HG02852 (cell line): ENCODE measurements around the gene MED31.
"Not testable (repeated sequence)": the region's sequence is repeated elsewhere in the genome, so short reads cannot be mapped to it uniquely, and the experiment has no call there.

Experiments
- ATAC-seq: cut with Tn5 transposase; IDR thresholded peaks from one replicate; pipeline ENCODE4 v1.9.1; 2021; ENCODE audit warnings: mild to moderate bottlenecking, moderate library complexity; ENCODE audit not compliant: unreplicated experiment

Gene MED31

DNA sequence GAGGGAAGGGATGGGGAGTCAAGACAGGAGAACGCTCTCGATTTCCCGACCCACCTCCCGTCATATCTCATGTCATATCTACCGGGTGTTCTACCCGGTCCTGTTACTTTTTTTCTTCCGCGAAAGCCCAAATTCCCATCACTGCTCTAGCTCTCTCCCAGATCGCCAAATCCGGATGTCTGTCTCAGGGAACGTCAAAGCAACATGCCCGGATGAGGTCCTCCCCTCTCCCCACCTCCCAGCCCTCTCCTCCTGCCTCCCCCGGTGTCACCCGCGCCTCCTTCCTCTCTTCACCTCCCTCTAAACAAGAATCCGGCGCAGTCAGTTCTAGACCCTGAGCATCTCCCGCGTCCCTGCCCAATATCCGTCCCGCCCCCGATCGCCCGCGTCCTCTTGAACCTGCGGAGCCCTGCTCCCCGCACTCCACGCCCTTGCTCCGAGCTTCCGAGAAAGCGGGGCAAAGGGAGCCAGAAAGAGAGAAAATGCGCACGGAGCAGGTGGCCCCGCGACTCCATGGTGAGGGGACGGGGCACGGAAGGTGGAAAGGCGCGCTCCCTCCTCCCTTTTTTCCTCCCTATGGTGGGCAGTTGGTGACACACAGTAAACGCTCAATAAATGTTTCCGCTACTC, 4.4 kb upstream of the MED31 start:
- not testable (repeated sequence) for ATAC-seq

DNA sequence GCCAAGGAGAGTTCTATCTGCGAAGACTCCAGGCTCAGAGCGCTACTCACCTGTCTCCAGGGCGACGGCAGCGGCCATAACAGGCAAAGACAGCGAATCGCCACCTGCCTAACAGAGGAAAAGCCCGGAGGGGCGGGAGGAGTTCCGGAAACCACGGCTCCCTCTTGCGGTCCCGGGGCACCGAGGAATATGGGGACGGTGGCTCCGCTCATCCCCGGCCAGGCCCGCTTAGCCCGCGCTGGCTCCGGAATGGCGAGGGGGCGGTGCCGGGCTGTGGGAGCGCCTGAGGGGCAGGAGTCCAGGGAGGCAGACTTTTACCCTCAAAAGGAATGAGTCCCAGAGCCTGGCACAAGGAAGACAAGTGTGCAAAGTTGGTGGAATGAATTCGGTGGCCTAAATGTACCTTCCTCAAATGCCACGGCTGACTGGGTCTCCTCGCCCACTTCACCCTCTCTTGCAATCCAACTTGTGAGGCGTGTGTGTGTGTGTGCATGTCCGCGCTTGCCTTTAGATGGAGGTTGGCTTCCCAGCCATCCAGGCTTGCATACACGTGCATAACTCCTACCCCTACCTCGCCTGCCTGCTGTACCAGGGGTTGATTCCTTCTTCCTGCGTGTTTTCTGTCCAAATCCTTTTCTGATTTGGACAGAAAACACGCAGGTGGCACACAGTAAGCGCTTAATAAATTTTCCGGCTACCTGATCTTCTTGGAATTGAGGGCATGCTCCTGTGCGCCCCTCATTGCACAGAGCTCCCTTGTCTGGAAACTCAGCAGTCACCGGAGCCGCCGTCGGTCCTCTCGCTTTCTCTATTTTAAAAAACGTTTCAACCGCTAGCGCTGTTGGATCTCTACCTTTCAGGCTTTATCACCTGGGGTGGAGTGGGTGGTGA, 3.7 kb upstream of the MED31 start:
- no peak for ATAC-seq

DNA sequence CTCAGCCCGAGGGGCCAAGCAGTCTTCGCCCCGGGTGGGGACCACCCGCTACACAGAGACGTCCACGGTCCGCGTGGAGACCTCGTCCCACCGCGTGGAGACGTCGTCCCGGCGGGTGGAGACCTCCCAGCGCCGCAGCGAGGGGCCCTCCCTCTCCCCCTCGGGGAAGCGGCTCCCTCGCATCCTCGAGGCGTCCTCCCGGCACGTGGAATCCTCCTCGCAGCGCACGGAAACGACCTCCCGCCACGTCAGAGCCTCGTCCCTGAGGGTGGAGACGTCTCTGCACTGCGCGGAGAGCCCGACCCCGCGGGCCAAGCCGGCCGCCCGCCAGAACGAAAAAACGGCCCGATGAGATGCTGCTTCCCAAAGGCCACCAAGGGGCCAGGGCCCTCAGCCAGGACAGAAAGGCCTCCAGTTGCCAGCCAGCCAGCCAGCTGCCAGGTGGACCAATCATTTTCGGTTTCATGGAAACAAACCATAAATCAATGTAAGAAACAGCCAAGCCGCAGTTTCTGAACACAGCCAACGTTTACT, 581 bp upstream of the MED31 start:
- ATAC-seq = peak; percentile 13

DNA sequence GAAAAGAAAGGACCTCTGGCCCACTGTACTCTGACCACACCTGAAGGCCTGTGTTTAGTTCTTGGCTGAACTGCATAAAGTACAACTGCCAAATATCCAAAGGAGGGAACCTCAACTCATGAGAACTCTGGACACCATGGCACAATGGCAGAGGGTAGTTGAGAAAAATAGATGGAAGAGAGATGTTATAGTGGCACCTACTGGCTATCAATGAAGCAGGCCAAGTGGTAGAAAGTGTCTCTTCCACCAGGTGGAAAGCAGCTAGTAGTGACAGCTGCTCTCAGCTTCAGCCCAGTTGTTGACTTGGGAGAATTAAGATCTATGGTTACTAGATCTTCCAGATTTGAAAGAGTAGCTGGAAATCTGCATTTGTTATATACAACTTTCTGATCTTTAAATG, 3.2 kb downstream of the MED31 start:
- ATAC-seq = no peak

DNA sequence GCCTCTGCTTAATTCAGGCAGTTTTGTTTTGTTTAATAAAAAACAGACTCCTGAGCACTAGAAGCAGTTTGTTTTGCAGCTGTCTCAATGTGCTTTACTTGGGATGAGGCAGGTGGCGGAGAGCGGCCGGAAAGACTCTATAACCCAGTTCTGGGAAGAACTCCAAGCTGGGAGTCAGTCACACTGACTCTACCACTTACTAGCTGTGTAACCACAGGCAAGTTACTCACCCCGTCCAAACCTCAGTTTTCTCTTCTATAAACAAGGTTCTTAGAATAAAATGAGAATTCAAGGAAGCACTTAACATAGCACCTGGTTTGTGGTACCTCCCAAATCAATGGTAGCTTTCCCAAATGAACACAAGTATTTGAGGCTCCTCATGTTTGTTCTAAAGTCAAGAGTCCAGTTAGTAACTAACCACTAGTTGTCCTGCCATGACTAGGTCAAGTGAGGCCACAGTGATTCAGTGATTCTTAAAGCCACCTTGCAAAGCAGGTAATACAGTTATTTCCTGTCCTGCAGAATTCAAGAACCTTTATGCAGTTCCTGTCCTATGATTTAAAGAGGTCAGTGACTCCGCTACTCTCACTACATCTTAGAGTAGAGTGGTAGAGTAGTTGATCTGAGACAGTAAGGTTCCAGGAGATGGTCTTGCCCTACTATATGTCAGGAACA, 7.8 kb downstream of the MED31 start:
- ATAC-seq = no peak

DNA sequence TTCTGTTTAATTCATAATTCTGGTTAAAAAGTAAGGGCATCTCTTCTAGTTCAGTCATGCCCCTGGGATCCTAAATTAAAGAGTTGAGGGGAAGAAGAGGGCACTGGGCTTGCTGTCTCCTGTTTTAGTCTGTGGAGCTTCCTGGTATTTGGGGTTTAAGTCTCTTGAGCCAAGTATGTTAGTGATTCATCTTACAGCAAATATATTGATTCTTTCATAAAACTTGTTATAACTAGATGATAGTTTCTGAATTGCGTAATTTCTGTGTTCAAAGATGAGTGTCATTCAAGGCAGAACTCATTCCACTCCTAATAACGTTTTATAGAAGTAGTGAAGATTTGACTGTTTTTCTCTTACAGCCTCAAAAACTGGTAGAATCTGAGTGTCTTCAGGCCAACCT, 8.8 kb downstream of the MED31 start:
- ATAC-seq = no peak

DNA sequence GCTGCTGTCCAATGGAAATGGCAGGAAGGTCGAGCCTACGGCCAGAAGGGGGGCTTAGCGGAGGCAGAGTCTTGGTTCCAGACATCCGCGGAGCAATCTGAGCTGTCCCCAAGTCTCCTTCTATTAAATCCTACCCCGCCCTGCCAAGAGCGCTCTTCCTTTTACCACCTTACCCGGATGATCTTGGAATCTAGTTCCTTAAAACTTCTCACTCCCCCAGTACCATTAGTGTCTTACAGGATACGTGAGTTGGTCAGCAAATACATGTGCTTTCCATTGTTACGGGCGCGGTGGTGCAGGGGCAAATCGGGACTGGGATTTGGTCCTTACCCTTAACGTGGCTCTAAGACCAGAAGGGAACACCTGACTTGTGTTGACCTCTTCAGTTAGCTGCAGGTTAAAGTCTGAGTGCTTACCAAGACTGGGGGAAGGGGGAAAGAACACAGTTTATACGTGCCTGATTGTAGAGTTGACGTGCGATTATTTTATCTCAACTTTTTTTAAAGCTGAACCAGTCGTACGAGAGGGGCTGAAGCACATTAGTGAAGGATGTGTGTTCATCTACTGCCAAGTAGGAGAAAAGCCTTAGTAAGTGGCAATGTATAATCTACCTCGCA, 10.1 kb downstream of the MED31 start:
- ATAC-seq = no peak

DNA sequence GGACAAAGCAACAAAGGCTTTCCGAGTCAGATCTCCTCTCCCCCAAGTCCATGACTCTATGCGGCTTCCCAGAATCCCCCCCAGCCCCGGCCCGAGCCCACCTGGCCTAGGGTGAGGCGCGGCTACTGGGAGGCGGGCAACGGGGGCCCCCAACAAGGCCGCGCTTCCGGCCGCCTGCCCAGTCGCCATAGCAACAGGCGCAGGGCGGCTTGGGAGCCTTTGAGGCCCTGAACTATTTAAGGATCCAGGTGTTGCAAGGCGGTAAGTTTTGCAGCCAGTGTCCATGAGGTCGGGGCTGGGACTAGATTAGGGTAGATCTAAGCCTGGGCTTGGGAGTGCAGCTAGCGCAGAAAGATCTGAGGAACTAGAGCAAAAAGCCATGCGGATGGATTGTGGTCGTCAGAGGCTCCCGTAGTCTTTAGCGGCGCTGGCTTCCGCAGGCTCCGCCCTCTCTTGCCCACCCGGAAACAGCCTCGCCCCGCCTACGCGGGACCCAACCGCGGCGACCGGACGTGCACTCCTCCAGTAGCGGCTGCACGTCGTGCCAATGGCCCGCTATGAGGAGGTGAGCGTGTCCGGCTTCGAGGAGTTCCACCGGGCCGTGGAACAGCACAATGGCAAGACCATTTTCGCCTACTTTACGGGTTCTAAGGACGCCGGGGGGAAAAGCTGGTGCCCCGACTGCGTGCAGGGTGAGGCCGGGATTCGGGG, 10.7 kb downstream of the MED31 start, which contains the start of the genes KIAA0753 and TXNDC17:
TSS of gene KIAA0753 (minus strand) at position 176 of the 711 bp plus-strand sequence. CDS start 5,608 bp downstream, outside the sequence.
TSS of gene TXNDC17 (plus strand) at position 525 of the 711 bp plus-strand sequence. CDS start at position 548, 23 bp downstream.
- ATAC-seq = peak; percentile 88

DNA sequence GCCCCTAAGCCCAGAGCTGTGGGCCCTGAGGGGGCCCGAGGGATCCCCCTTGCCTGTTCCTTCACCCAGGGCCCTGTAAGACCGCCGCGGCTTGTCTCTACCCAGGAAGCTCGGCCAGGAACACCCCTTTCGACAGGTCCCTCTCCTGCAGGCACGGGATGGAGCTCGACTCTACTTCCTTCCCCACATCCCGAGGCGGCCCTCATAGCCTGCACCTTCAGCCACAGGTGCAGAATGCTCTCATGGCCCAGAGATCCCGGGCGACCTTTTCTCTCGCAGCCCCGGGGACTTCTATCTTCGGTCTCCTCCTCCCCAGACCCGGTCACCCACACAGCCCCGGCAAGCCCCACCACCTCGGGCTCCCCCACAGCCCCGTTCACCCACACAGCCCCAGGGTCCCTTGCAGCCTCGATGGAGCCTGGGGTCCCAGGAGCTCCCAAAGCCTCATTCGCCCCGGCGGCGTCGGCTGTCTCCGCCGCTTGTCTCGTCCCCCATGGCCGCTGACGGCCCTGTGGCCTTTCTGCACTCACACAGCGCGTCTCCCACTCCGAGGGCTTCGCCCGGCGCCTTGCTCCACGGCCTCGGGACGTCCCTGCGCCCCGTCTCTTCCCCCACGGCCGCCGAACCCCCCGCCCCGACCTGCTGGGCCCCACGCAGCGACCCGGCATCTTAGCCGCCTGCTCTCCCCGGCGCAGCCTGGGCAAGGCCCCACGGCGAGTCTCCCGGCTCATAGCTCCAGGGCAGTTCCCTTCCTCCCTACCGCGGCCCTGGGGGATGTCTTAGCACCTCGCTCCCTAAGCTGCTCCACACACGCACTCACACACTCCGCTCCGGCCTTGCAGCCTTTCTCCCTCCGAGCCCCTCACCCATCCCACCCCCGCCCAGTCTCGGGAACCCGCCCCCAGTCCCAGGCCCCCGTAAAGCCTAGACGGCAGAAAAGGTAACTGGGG, 11.5 kb downstream of the MED31 start:
- peak; percentile 18 for ATAC-seq

DNA sequence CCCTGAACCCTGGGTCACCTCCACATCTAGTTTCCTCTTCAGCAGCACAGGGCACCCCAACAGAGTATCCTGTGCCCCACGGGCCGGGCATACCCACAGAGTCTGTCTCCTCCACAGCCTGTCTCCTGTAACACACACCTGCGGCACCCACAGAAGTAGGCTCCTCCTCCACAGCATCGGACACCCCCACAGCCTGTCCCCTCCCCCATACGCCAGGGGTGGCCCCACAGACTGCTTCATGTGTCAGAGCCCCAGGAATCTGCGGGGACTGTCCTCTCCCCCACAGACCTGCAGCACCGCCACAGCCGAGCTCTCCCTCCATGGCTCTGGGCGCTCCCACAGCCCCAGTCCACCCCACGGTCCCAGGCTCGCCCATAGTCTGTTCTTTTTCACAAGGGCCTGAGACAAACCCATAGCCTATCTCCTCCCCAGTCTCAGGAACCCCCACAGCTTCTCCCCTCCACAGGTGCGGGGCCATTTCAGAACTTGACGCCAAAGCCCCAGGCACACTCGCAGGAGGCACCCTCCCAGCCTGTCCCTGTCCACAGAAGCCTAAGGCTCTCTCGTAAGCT, 12.3 kb downstream of the MED31 start:
- ATAC-seq = no peak

DNA sequence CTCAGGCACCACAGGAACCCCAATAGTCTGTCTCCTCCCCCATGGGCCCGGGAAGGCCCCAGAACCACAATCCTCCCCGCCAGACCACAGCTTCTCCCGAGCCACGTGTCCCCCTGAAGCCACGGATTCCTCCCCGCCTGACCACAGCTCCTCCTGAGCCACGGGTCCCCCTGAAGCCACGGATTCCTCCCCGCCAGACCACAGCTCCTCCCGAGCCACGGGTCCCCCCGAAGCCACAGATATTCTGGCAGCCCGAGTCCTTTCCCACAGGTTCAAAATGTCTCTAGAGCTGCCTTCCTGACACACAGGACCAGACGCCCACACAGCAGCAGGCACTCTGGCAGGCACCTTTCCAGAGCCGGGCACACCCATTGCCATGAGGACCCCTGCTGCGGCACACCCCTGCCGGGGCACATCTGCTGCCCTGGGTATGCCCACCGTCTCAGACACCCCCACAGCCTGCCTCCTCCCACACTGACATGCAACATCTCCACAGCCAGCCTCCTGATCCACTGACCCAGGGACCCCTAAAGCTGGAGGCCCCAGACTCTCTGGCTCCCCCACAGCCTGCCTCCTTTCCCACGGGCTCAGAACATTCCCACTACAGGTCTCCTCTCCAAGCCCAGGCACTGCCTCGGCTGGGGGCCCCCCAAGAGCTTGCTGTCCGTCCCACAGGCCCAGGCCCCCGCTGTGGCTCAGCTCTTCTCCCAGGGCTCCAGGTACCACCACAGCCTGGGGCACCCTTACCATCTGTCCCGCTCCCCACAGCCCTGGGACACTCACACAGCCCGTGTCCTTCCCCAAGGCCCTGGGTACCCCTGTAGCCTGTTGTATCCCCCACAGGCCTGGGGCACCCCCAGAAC, 13.1 kb downstream of the MED31 start:
- ATAC-seq = no peak

DNA sequence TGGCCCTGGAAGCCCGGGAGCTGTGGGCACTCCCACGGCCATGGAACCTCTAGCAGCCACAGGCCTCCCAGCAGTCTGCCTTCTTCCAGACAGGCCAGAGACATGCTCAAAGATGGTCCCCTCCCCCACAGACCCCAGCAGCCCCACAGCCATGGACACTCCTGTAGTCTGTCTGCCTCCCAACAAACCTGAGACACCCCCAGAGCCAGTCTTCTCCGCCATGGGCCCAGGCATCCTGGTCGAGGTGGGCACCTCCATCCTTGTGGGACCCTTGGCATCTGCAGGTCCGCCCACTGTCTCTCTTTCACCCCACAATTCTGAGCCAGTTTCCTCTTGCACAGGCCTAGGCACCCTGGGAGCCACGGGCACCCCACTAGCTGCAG, 14.0 kb downstream of the MED31 start:
- no peak for ATAC-seq

DNA sequence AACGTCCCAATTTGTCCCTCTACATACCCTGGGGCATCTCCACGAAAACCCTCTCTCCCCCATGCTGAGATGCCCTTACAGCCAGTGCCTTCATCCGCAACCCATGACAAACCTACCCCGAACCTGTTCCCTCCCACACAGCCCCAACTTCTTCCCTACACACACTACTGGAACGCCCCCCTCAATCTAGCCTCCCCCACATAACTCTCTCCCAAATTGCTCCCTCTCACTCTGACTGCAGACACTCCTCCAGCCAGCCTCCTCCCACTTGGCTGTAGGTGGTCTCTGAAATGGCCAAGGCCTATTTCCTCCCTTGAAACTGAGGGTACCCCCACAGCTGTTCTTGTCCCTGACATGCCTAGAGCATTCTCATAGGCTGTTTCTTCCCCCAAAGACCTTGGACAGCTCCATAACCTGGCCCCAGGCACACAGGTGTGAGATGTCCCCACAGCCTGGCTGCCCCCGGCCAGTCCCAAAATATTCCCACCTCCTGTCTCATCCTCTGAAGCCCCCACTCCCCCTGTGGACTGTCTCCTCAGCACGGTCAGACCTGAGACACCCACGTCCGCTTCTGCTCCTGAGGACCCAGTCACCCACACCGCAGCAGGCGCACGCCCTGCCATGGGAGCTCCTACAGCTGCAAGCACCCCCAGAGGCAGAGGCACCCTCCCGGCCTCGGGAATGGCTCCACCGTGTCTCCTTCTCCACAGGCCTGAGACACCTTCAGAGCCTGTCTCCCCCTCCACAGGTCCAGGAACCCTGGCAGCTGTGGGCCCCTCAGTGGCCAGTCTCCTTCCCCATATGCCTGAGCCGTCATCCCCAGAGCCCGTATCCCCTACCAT, 14.6 kb downstream of the MED31 start:
- ATAC-seq = no peak

DNA sequence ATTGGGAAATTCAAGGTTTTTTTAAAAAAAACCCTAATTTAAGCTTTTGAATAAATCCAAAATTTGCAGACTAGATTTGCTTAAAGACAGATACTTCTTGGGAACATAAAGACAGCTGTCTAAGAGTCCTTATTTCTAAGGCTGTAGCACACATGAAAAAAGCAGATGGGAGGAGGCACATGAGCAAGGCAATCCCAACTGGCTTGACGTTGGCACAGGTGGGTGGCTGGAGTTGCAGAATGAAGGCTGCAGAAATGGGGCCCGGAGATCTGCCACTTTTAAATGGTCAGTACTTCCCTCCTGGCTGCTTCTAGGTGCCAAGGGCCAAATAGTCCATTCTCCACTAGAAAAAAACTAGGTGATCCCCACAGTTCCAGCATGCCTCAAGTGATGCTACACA, 15.3 kb downstream of the MED31 start:
- ATAC-seq = no peak

DNA sequence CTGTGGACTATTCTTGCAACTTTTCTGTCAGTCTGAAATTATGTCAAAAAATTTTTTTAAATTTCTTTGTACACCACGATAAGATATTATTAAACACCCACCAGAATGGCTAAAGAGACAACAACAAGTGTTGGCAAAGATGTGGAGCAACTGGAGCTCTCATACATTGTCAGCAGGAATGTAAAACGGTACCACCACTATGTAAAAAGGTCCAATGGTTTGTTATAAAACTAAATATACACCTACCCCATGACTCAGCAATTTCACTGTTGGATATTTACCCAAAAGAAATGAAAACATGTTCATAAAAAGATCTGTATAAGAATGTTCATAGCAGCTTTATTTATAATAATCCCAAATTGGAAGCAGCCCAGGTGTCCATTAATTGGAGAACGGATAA, 18.1 kb downstream of the MED31 start:
- no peak for ATAC-seq

DNA sequence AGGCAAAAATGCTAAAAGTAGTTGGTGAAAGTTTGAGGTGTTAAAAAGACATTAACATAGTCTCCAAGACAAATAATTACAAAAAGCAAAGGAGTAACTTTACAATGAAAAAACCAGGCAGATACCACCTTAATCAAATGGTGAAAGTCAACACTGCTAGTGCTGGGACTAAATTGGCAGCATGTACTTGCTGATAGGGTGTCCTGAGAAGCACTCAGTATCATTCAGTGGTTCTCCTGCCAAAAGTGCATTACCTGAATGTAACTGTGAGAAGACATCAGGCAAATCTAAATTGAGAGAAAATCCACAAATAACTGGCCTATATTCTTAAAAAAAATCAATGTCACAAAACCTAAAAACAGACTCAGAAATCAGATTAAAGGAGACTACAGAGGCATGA, 18.9 kb downstream of the MED31 start:
- no peak for ATAC-seq

DNA sequence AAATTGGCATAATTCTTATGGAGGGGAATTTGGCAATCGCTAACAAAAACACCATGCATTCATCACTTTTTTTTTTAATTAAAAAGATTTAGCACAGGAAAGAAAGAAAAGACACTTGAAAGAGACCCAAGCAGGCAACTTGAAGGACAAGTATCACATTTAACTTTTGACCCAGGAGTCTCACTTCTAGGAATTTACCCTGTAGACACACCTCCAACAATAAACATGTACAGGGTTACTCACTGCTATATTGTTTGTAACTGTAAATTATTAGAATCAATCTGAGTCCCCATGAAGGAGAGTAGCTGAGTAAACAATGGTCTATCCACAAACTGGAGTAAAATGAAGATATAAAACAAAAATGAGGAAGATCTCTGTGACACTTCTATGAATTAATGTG, 21.0 kb downstream of the MED31 start:
- ATAC-seq = no peak
